Gastroesophageal sphincter (tissue), 3 donors: ENCODE results near the gene OR6S1.
"Not testable (repeated sequence)": the region's sequence is repeated elsewhere in the genome, so short reads cannot be mapped to it uniquely, and the experiment has no call there.

Experiments
- CTCF ChIP-seq, 4 experiments: fragments of 200-600 bp in 2 of 4; fragments of 450-650 bp in 2 of 4; sonication (generic) in 1 of 4; IDR thresholded peaks; one replicate each; pipeline ENCODE4 v1.5.1; 2017 to 2019; ENCODE audit warnings: antibody characterized with exemption in 4 of 4, mild to moderate bottlenecking in 2 of 4, moderate library complexity in 2 of 4
- POLR2AphosphoS5 ChIP-seq: sonication (generic); formaldehyde crosslinking; IDR thresholded peaks from one replicate; pipeline ENCODE4 v1.6.1; 2017; ENCODE audit warnings: antibody characterized with exemption

- TF ChIP-seq POLR2AphosphoS5; CTCF (IDR thresholded peaks at IDR 0.05): not testable (repeated sequence)
Observed at GRCh38 chr14:20595726-20596125, 45.8 kb downstream of the OR6S1 start.
